ENCODE measurements around the gene MEFV.

MEFV gene

DNA sequence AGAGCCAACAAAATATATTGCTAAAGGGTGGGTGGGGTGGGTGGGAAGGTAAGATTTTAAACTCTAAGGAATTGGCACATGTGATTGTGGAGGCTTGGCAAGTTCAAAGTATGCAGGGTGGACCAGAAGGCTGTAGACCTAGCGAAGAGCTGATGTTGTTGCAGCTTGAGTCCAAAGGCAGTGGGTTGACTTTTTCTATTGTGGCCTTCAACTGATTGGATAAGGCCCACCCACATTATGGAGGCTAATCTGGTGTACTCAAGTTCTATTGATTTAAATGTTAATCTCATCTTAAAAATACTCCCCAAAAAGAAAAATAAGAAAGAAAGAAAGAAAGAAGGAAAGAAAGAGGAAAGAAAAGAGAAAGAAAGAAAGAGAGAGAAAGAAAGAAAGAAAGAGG, 43.9 kb downstream of the MEFV start:
- no peak for TF ChIP-seq GATA2 (IDR thresholded peaks at IDR 0.05; ENCODE audit: low read depth, low read length)
- no peak for TF ChIP-seq GATA3 (IDR thresholded peaks at IDR 0.05; ENCODE audit: low read depth, low read length)

DNA sequence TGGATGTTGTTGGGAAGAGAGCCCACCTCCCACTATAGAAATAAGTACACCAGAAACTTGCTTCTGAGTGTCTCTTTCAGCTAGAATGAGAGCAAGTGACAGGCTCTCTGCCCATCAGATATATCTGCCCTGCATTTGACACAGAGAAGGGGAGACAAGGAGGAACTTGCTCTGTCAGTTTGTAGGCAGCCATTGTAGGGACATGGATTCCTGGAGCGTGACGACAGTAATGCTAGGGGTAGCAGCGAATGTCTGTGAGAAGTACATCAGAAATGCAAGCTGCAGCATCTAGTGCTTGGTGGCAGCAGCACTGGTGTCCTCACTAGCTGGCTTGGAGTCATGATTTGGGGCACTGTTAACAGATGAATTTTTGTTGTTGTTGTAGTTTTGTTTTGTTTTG, 44.4 kb downstream of the MEFV start:
- TF ChIP-seq GATA3 (IDR thresholded peaks at IDR 0.05; ENCODE audit: low read depth, low read length) (no peak), GATA2 (IDR thresholded peaks at IDR 0.05; ENCODE audit: low read depth, low read length) (no peak)

DNA sequence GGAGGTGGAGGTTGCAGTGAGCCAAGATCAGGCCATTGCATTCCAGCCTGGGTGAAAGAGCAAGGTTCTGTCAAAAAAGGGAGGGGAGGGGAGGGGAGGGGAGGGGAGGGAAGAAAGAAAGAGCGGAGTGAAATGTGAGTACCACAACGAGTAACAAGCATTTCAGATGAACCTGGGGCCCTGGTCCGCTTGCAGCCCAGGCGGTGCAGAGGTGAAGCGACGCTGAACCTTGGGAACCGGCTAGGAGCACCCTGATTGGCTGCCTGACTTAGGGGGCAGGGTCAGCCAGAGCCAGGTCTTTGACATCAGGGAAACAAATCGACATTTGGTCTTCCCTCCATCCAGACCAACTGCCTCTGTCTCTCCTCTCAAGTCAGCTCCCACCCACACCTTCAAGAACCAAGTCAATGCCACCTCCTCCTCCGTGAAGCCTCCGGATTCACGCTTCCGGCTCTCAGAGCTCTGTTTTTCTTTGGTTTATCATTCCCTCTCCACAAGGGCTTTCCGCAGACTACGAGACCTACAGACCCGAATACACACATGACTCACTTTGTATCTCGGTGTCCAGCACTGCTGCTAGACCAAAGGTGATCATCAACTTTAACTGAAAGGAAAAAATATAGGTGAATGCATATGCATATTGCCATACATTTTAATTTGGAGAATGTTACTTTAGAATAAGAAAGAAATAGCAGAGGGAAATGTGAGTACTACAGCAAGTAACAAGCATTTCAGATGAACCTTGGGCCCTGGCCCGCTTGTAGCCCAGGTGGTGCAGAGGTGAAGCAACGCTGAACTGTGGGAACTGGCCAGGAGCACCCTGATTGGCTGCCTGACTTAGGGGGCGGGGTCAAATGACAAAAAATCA, 49.1 kb downstream of the MEFV start:
- no peak for TF ChIP-seq GATA2 (IDR thresholded peaks at IDR 0.05; ENCODE audit: low read depth, low read length)
- TF ChIP-seq GATA3 (IDR thresholded peaks at IDR 0.05; ENCODE audit: low read depth, low read length): no peak

DNA sequence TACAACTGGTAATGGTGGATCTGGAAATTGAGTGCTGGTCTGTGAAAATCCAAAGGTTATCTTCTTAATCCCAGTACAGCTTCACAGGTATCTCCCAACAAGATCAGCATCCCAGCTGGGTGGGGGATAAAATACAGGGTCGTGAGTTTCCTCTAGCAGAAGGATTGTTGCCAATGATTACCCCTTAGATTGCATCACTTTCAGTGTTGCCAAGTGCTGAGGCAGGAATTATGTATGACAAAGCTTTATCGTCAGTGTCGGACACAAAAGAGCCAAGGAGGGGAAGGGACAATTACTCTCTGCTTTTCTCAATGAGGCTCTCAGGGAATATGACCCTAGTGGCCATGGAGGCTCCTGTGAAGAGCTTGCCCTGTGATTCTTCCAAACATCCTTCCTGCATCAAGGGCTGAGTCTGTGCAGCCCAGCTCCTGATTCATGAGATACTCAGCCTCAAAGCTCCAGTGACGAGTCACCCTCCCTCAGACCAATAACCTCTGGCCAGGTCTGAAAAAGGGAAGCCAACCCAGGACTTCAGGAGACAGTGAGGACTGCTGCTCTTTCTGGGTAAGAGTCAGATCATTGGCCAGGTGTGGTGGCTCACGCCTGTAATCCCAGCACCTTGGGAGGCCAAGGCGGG, 53.4 kb downstream of the MEFV start:
- no peak for TF ChIP-seq GATA2 (IDR thresholded peaks at IDR 0.05; ENCODE audit: low read depth, low read length)
- no peak for TF ChIP-seq GATA3 (IDR thresholded peaks at IDR 0.05; ENCODE audit: low read depth, low read length)

DNA sequence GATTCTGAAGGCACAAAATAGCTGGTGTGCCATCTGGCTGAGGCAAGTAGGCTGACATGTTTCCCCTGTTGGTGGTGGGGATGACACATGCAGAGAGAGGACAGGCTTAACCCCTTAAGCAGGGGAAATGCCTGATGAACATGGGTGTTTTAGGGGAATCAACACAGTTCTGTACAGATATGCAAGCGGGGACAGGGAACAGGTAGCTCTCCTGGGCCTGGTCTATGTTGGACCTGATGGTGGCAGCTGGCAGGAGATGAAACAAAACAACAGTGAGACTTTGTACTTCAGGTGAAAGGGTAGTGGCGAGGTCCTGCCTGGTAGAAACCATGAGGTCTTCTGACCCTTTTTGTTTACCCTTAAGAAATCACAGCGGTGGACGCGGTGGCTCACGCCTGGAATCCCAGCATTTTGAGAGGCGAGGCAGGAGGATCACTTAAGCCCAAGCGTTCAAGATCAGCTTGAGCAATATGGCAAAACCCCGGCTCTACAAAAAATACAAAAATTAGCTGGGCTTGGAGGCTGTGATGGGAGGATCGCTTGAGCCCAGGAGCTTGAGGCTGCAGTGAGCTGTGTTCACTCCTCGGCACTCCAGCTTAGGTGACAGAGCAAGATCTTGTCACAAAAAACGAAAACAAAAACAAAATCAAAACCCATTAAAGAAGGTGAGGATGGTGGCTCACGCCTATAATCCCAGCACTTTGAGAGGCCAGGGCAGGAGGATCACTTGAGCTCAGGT, 57.9 kb downstream of the MEFV start:
- no peak for TF ChIP-seq GATA2 (IDR thresholded peaks at IDR 0.05; ENCODE audit: low read depth, low read length)
- no peak for TF ChIP-seq GATA3 (IDR thresholded peaks at IDR 0.05; ENCODE audit: low read depth, low read length)

DNA sequence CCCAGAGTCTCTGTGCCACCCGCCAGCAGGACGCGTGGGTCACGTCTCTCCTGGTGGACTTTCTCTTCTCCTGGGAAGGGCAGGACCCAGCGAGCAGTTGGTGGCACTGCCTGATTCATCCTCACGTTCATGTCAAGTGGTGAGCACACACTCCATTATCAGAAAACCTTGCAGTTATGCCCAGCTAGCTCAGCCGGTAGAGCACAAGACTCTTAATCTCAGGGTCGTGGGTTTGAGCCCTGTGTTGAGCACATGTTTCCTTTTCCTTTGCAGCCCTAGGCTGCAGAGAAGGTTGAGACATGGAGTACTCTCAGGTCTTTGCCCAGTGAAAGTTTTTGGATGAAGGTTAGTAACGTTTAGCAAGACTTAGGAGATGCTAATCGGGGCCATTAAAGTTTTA, 60.5 kb downstream of the MEFV start:
- TF ChIP-seq GATA2 (IDR thresholded peaks at IDR 0.05; ENCODE audit: low read depth, low read length) (no peak), GATA3 (IDR thresholded peaks at IDR 0.05; ENCODE audit: low read depth, low read length) (no peak)

DNA sequence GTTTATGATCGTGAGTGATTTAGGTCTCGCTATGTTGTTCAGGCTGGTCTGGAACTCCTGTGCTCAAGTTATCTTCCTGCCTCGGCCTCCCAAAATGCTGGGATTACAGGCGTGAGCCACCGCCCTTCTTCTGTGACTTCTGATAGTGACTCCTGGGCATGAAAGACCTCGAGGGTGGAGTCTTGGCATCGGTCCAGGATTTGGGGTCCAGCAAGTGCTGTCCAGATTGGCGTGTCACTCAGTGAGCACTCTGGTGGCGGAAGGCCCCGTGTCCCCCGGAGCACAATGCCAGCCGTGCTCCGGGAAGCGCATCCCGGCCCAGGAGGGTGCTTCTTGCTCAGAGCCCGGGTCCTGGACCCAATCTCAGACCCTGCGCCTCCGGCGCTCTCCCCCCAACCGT, 61.6 kb downstream of the MEFV start:
- no peak for TF ChIP-seq GATA3 (IDR thresholded peaks at IDR 0.05; ENCODE audit: low read depth, low read length)
- no peak for TF ChIP-seq GATA2 (IDR thresholded peaks at IDR 0.05; ENCODE audit: low read depth, low read length)

DNA sequence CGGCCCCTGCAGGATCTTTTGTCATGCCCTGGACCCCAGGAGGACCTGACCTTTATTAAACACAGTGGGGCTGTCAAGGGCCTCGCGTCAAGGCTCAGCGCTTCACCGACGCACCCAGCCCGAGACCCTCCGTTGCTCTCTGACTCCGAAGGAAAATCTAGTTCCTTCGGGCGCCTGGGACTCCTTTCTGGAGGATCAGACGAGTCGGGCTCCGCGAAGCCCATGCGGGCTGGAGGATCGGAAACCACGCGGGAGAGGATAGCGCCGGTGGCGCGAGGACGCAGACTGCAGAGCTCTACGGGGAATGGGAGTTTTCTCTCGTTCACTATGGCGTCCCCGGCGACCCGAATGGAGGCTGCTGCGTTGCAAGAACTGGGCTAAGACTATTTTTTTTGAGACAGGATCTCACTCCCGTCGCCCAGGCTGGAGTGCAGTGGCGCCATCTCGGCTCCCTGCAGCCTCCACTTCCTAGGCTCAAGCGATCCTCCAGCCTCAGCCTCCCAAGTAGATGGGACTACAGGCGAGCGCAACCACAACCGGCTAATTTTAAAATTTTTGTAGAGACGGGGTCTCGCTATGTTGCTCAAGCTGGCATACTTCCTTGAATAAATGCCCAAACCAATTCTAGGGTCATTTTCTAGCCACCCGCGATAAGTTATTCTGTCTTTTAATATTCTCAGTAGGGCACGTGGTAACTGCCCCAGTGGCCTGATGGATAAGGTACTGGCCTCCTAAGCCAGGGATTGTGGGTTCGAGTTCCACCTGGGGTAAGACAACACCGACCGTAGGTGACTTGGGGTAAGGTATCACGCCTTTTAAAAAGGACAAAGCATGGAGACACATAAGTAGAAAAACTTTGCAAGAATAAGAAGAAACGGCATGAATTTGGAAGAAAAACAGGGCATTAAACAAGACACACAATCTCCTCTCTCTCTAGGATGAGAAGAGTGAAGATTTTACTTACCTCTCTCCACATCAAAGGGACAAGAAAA, 62.9 kb downstream of the MEFV start:
- TF ChIP-seq GATA2 (IDR thresholded peaks at IDR 0.05; ENCODE audit: low read depth, low read length): no peak
- TF ChIP-seq GATA3 (IDR thresholded peaks at IDR 0.05; ENCODE audit: low read depth, low read length): no peak

DNA sequence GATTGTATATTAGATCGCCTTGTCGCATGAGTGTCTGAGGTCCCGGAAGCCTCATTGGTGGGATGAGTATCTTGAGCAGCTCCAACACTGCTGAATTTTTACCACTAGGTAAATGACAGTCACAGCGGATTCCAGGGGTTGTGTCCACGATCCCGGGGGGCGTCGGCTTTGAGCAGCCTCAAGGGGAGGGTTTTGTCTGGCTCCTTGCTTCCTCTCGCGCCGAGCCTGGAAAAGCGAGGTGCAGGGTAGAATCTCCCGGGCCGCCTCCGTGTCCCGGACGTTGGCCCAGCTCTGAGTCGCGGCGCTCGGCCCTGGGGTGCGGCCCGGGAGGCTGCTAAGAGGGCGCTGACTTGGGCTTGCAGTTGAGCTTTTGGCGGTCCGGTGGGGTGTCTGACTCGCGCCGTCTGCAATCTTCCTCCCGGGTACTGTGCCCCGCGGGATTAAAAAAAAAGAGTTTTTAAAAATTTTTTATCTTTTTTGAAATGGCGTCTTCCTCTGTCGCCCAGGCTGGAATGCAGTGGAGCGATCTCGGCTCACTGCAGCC, 63.9 kb downstream of the MEFV start:
- TF ChIP-seq GATA2 (IDR thresholded peaks at IDR 0.05; ENCODE audit: low read depth, low read length) (no peak), GATA3 (IDR thresholded peaks at IDR 0.05; ENCODE audit: low read depth, low read length) (no peak)
